HEK293 (cell line): ENCODE measurements around the gene VGLL2.
"Not testable (repeated sequence)": the region's sequence is repeated elsewhere in the genome, so short reads cannot be mapped to it uniquely, and the experiment has no call there.

ENCODE experiments used
- CTCF ChIA-PET: fragments of 350-600 bp; formaldehyde crosslinking; extraction: SDS; loops from one replicate; lab custom pipeline; 2021; ENCODE audit warnings: antibody characterized with exemption; lab: Yijun Ruan, JAX
- POLR2A ChIA-PET: fragments of 300-600 bp; formaldehyde crosslinking; extraction: SDS; loops from one replicate; lab custom pipeline; 2020; ENCODE audit warnings: antibody characterized with exemption, inconsistent platforms; lab: Yijun Ruan, JAX
- H3K27ac ChIP-seq: fragments of 200-500 bp; sonication (Bioruptor generic); 2 replicates; pipeline ENCODE4 v1.5.1; 2014; ENCODE audit warnings: low read depth, low read length, control low read depth, inconsistent platforms; ENCODE audit errors: extremely low read depth
- H3K36me3 ChIP-seq, 2 experiments: fragments of 200-500 bp in 1 of 2; sonication (Bioruptor generic) in 1 of 2; 1 replicate in 1 of 2; 2 replicates in 1 of 2; pipeline ENCODE4 v1.5.1; 2014 to 2017; ENCODE audit warnings: inconsistent platforms in 2 of 2, low read length in 2 of 2; ENCODE audit not compliant: control insufficient read depth in 2 of 2, insufficient read depth in 1 of 2
- H3K4me1 ChIP-seq: fragments of 200-500 bp; sonication (Bioruptor generic); 2 replicates; pipeline ENCODE4 v1.5.1; 2014; ENCODE audit warnings: mild to moderate bottlenecking, low read length, inconsistent platforms; ENCODE audit not compliant: control insufficient read depth, insufficient read depth
- H3K4me3 ChIP-seq: 2 replicates; pipeline ENCODE4 v1.5.1; 2011; ENCODE audit warnings: low read depth, mild to moderate bottlenecking, control low read depth, low read length, moderate library complexity
- H3K9me3 ChIP-seq: fragments of 200-500 bp; sonication (Bioruptor generic); 2 replicates; pipeline ENCODE4 v1.5.1; 2014; ENCODE audit warnings: low read depth, low read length, inconsistent platforms; ENCODE audit not compliant: control insufficient read depth, insufficient read depth
- HOXD13 ChIP-seq: sonication (generic); formaldehyde crosslinking; IDR thresholded peaks from 2 replicates; pipeline ENCODE4 v1.8.0; 2022; ENCODE audit warnings: missing genetic modification reagents, borderline replicate concordance
- KLF1 ChIP-seq: fragments of 450-650 bp; formaldehyde crosslinking; IDR thresholded peaks from 2 replicates; pipeline ENCODE4 v1.5.1; 2016; ENCODE audit warnings: missing biosample characterization, missing genetic modification characterization
- MZF1 ChIP-seq: fragments of 450-650 bp; formaldehyde crosslinking; IDR thresholded peaks from 2 replicates; pipeline ENCODE4 v1.5.1; 2017; ENCODE audit warnings: missing biosample characterization, missing genetic modification characterization, borderline replicate concordance
- ZNF10 ChIP-seq: fragments of 450-650 bp; formaldehyde crosslinking; IDR thresholded peaks from 2 replicates; pipeline ENCODE4 v1.5.1; 2017; ENCODE audit warnings: missing biosample characterization, missing genetic modification characterization
- ZNF114 ChIP-seq: fragments of 450-650 bp; formaldehyde crosslinking; IDR thresholded peaks from 2 replicates; pipeline ENCODE4 v1.5.0; 2017; ENCODE audit warnings: missing biosample characterization, missing genetic modification characterization
- ZNF140 ChIP-seq: fragments of 450-650 bp; formaldehyde crosslinking; IDR thresholded peaks from 2 replicates; pipeline ENCODE4 v1.5.1; 2016; ENCODE audit warnings: missing biosample characterization, missing genetic modification characterization
- ZNF148 ChIP-seq: fragments of 450-650 bp; formaldehyde crosslinking; IDR thresholded peaks from 2 replicates; pipeline ENCODE4 v1.5.0; 2017; ENCODE audit warnings: missing biosample characterization, missing genetic modification characterization, borderline replicate concordance
- ZNF211 ChIP-seq: fragments of 450-650 bp; formaldehyde crosslinking; IDR thresholded peaks from 2 replicates; pipeline ENCODE4 v1.5.1; 2016; ENCODE audit warnings: low read depth, missing biosample characterization, missing genetic modification characterization
- ZNF239 ChIP-seq: fragments of 450-650 bp; formaldehyde crosslinking; IDR thresholded peaks from 2 replicates; pipeline ENCODE4 v1.5.1; 2016; ENCODE audit warnings: missing biosample characterization, missing genetic modification characterization
- ZNF654 ChIP-seq: fragments of 450-650 bp; formaldehyde crosslinking; IDR thresholded peaks from 2 replicates; pipeline ENCODE4 v1.5.1; 2016; ENCODE audit warnings: low read depth, missing biosample characterization, missing genetic modification characterization
- ZNF692 ChIP-seq: fragments of 450-650 bp; formaldehyde crosslinking; IDR thresholded peaks from 2 replicates; pipeline ENCODE4 v1.5.1; 2016; ENCODE audit warnings: missing biosample characterization, missing genetic modification characterization
- ZNF701 ChIP-seq: fragments of 450-650 bp; formaldehyde crosslinking; IDR thresholded peaks from 2 replicates; pipeline ENCODE4 v1.5.1; 2016; ENCODE audit warnings: missing biosample characterization, missing genetic modification characterization
- ZNF747 ChIP-seq: fragments of 450-650 bp; formaldehyde crosslinking; IDR thresholded peaks from 2 replicates; pipeline ENCODE4 v1.5.1; 2016; ENCODE audit warnings: missing biosample characterization, missing genetic modification characterization
- ZNF830 ChIP-seq: fragments of 450-650 bp; IDR thresholded peaks from 2 replicates; pipeline ENCODE4 v1.5.0; 2018; ENCODE audit warnings: missing biosample characterization, missing genetic modification characterization, low read depth, mild to moderate bottlenecking, moderate library complexity

VGLL2 gene

GRCh38 chr6:117237561-117237960 lies 27.8 kb upstream of the VGLL2 start:
- no peak for TF ChIP-seq ZNF239 (tag by site-specific recombination)
- TF ChIP-seq ZNF654 (tag by site-specific recombination): no peak
- no peak for TF ChIP-seq ZNF148
- no peak for TF ChIP-seq ZNF692 (tag by site-specific recombination)
- no peak for TF ChIP-seq ZNF140
- TF ChIP-seq KLF1: no peak
- TF ChIP-seq ZNF830 (tag by site-specific recombination): no peak
- POLR2A ChIA-PET: no interaction called here
- CTCF ChIA-PET: no interaction called here

GRCh38 chr6:117244571-117244970 lies 20.8 kb upstream of the VGLL2 start:
- H3K27ac ChIP-seq, H3K36me3 ChIP-seq, H3K4me1 ChIP-seq, CTCF ChIA-PET, POLR2A ChIA-PET, H3K4me3 ChIP-seq, H3K9me3 ChIP-seq: not testable (repeated sequence)

More at GRCh38 chr6:117237561-117237960, 27.8 kb upstream of the VGLL2 start:
- no peaks in the 10 kb centered on the region for H3K36me3 ChIP-seq
- no peak overlapping the region for H3K4me3 ChIP-seq
- H3K4me1 ChIP-seq: no peaks in the 10 kb centered on the region
- no peaks in the 10 kb centered on the region for H3K9me3 ChIP-seq
- H3K27ac ChIP-seq: no peak overlapping the region

- H3K27ac ChIP-seq, H3K36me3 ChIP-seq, H3K4me3 ChIP-seq, H3K4me1 ChIP-seq, CTCF ChIA-PET, POLR2A ChIA-PET, H3K9me3 ChIP-seq: not testable (repeated sequence)
These were observed 20.4 kb upstream of the VGLL2 start for GRCh38 chr6:117244979-117245378.

GRCh38 chr6:117253785-117254184 lies 11.6 kb upstream of the VGLL2 start:
- no peak overlapping the region for H3K4me3 ChIP-seq
- no peaks in the 10 kb centered on the region for H3K36me3 ChIP-seq
- CTCF ChIA-PET: interaction anchor here (1.9 kb wide), 1 partner anchor 11 kb away, joined by 4 read pairs; the partner anchor contains the start of gene VGLL2
- H3K4me1 ChIP-seq: no peaks in the 10 kb centered on the region
- POLR2A ChIA-PET: no interaction called here
- no peak overlapping the region for H3K27ac ChIP-seq
- TF ChIP-seq HOXD13 (CRISPR knock-in tag) (no peak), ZNF701 (tag by site-specific recombination) (no peak), ZNF830 (tag by site-specific recombination) (no peak), ZNF211 (tag by site-specific recombination) (no peak), ZNF10 (no peak), ZNF747 (no peak), ZNF114 (tag by site-specific recombination) (no peak), MZF1 (tag by site-specific recombination) (no peak)
- H3K9me3 ChIP-seq: no peaks in the 10 kb centered on the region
